K562 (cell line): ENCODE results near the gene NECAB2. TPM values are rescaled to one million over a fixed set of nuclear protein-coding genes. Genes with fewer than 3 reads are reported as not detected.
A peak's percentile ranks its signal among the peaks of the same experiment; 100 is the strongest.

ENCODE experiments used
- ATAC-seq: fragments of 200-7000 bp; cut with Tn5 transposase; 3 replicates; pipeline ENCODE4 v1.9.1; 2020; ENCODE audit warnings: moderate library complexity
- BruUV-seq: library from RNA; stranded (reverse); fragments of 400-500 nt; replicated peaks from 2 replicates; lab custom pipeline; 2021; lab: Mats Ljungman, UMichigan
- CTCF ChIA-PET: fragments of 300-600 bp; formaldehyde crosslinking; extraction: SDS; loops from one replicate; lab custom pipeline; 2021; ENCODE audit warnings: low intra/inter-chr PET ratio; lab: Yijun Ruan, JAX
- POLR2A ChIA-PET: fragments of 300-600, 350-650 bp; sonication (Branson Sonifier 250); formaldehyde crosslinking; extraction: SDS; loops from one replicate; lab custom pipeline; 2021; ENCODE audit warnings: antibody characterized with exemption, inconsistent platforms; lab: Yijun Ruan, JAX
- DNase-seq, 4 experiments: peaks; one replicate each; pipeline versions ENCODE4 v3.0.0 to v3.0.0-alpha.2; 2011 to 2018; ENCODE audit warnings: low spot score in 3 of 4, mixed read lengths in 3 of 4; ENCODE audit errors: extremely low read depth in 1 of 4
- FAIRE-seq: peaks from 2 replicates; lab custom pipeline; 2011; peaks lifted over from hg19 to GRCh38; lab: Jason Lieb, UNC
- H2AFZ ChIP-seq: 2 replicates; pipeline ENCODE4 v1.6.0; 2011; ENCODE audit warnings: low read depth, low read length, control low read depth, inconsistent platforms
- H3K27ac ChIP-seq: fragments of 200-600 bp; 3 replicates; pipeline ENCODE4 v1.8.0; 2011; ENCODE audit warnings: low read depth, mild to moderate bottlenecking, control low read depth, inconsistent platforms, low read length, moderate library complexity, mixed read lengths; ENCODE audit errors: extremely low read depth
- H3K27me3 ChIP-seq, 2 experiments: fragments of 300-600 bp in 1 of 2; 2 replicates in 1 of 2; 3 replicates in 1 of 2; pipeline versions ENCODE4 v1.6.0 to v1.8.0; 2011; ENCODE audit warnings: inconsistent platforms in 2 of 2, low read length in 2 of 2, mild to moderate bottlenecking in 1 of 2, mixed read lengths in 1 of 2, moderate library complexity in 1 of 2; ENCODE audit not compliant: control insufficient read depth in 2 of 2, insufficient read depth in 2 of 2
- H3K36me3 ChIP-seq: fragments of 300-600 bp; 3 replicates; pipeline ENCODE4 v1.8.0; 2011; ENCODE audit warnings: mild to moderate bottlenecking, low read length, inconsistent platforms; ENCODE audit not compliant: control insufficient read depth, insufficient read depth
- H3K4me1 ChIP-seq, 2 experiments: fragments of 200-600 bp in 1 of 2; replicated peaks in 1 of 2; 2 replicates in 1 of 2; 3 replicates in 1 of 2; pipeline versions ENCODE4 v1.5.1 to v1.8.0; 2011; ENCODE audit warnings: inconsistent platforms in 2 of 2, low read length in 2 of 2, mild to moderate bottlenecking in 1 of 2, mixed read lengths in 1 of 2, moderate library complexity in 1 of 2; ENCODE audit not compliant: control insufficient read depth in 2 of 2, insufficient read depth in 2 of 2
- H3K4me2 ChIP-seq: 2 replicates; pipeline ENCODE4 v1.6.1; 2011; ENCODE audit warnings: low read length, control low read depth, inconsistent platforms, mixed read lengths; ENCODE audit not compliant: insufficient read depth
- H3K4me3 ChIP-seq: fragments of 200-600 bp; sonication (generic), shearing (Covaris generic); 2 replicates; pipeline ENCODE4 v1.5.1; 2016; ENCODE audit warnings: control low read depth, inconsistent platforms
- H3K79me2 ChIP-seq: fragments of 200-600 bp; 3 replicates; pipeline ENCODE4 v1.8.0; 2011; ENCODE audit warnings: low read length, inconsistent platforms; ENCODE audit not compliant: control insufficient read depth, insufficient read depth
- H3K9ac ChIP-seq, 2 experiments: 2 replicates each; pipeline versions ENCODE4 v1.6.0 to v1.6.1; 2011; ENCODE audit warnings: low read depth in 2 of 2, low read length in 2 of 2, control low read depth in 1 of 2, inconsistent platforms in 1 of 2, mild to moderate bottlenecking in 1 of 2, mixed read lengths in 1 of 2; ENCODE audit not compliant: insufficient read depth in 1 of 2
- H3K9me1 ChIP-seq: one replicate; pipeline ENCODE4 v1.6.0; 2011; ENCODE audit warnings: inconsistent platforms, mild to moderate bottlenecking, low read length, moderate library complexity; ENCODE audit not compliant: control insufficient read depth, insufficient read depth
- H3K9me3 ChIP-seq: replicated peaks from 2 replicates; pipeline ENCODE4 v1.5.1; 2011; ENCODE audit warnings: low read depth, low read length, inconsistent platforms; ENCODE audit not compliant: control insufficient read depth, insufficient read depth
- H4K20me1 ChIP-seq: replicated peaks from 2 replicates; pipeline ENCODE4 v1.6.1; 2011; ENCODE audit warnings: low read length, inconsistent platforms, mixed read lengths; ENCODE audit not compliant: control insufficient read depth, insufficient read depth
- CBX3 ChIP-seq, 2 experiments: IDR thresholded peaks; 1 replicate in 1 of 2; 2 replicates in 1 of 2; pipeline ENCODE4 v1.6.1; 2012; ENCODE audit warnings: inconsistent platforms in 2 of 2, low read length in 2 of 2, borderline replicate concordance in 1 of 2, control low read depth in 1 of 2
- ETV1 ChIP-seq: fragments of 450-650 bp; conservative IDR thresholded peaks from 2 replicates; pipeline ENCODE4 v1.6.1; 2016; ENCODE audit warnings: missing genetic modification characterization, control low read depth, low read depth, missing compliant biosample characterization
- MXI1 ChIP-seq: IDR thresholded peaks from 2 replicates; pipeline ENCODE4 v1.6.1; 2011; ENCODE audit warnings: low read depth, mild to moderate bottlenecking, improper control_type of control experiment, low read length
- NFYB ChIP-seq: IDR thresholded peaks from 2 replicates; pipeline ENCODE4 v1.6.1; 2011; ENCODE audit warnings: mild to moderate bottlenecking, moderate library complexity; ENCODE audit not compliant: insufficient read length; ENCODE audit errors: extremely low read depth
- TRIM24 ChIP-seq, 2 experiments: fragments of 450-650 bp; IDR thresholded peaks; 2 replicates each; pipeline ENCODE4 v1.6.1; 2016
- TRIM28 ChIP-seq: fragments of 450-650 bp; IDR thresholded peaks from 2 replicates; pipeline ENCODE4 v1.6.1; 2017
- ZBTB34 ChIP-seq: fragments of 250-450 bp; sonication (Bioruptor Pico); IDR thresholded peaks from 2 replicates; pipeline ENCODE4 v1.8.0; 2021; ENCODE audit warnings: mild to moderate bottlenecking, moderate library complexity
- ZNF707 ChIP-seq: fragments of 250-450 bp; sonication (Bioruptor Pico); conservative IDR thresholded peaks from 2 replicates; pipeline ENCODE4 v1.8.0; 2022; ENCODE audit warnings: inconsistent platforms, mild to moderate bottlenecking, moderate library complexity
- WGBS: fragments of 100-300 bp; shearing (Covaris generic); methylation state at CpG from one replicate; pipeline ENCODE4 v1.1.6; 2016; ENCODE audit warnings: low coverage, mixed read lengths; ENCODE audit not compliant: insufficient coverage; ENCODE audit errors: missing lambda C conversion rate; 5-methylcytosine and 5-hydroxymethylcytosine counted together
- in situ Hi-C: fragments of 300-500 bp; cut with MboI; formaldehyde crosslinking; loops from 4 replicates; pipeline ENCODE4 v1.15.0; 2018; ENCODE audit warnings: inconsistent platforms, mixed read lengths
- intact Hi-C: fragments of 100-400 bp; cut with micrococcal nuclease; formaldehyde crosslinking; loops from 2 replicates; pipeline ENCODE4 v1.14.2; 2022
- polyA plus RNA-seq, 8 experiments: library from polyadenylated mRNA; depleted of rRNA in 4 of 8; stranded (reverse) in 5 of 8; unstranded in 3 of 8; fragments of >200 nt; fragmentation: Nextera tagmentation in 2 of 8; fragmentation: Illumina TruSeq in 1 of 8; extraction: Ambion mirVana in 2 of 8; extraction: Trizol in 1 of 8; gene quantifications; 2 replicates each; pipeline versions ENCODE4 v1.2.1 to v1.2.3, GENCODE V29; 2011 to 2014; ENCODE audit warnings: inconsistent platforms in 1 of 8, missing spikeins in 1 of 8
- total RNA-seq, 7 experiments: library from RNA; depleted of rRNA in 6 of 7; stranded (reverse); fragments of >200 nt in 6 of 7; fragmentation: Illumina TruSeq in 2 of 7; extraction: Trizol in 2 of 7; gene quantifications; 2 replicates each; pipeline versions ENCODE4 v1.2.1 to v1.2.3, GENCODE V29; 2011 to 2021; ENCODE audit warnings: low replicate concordance in 1 of 7

NECAB2 gene
- total and polyA plus RNA-seq, 9 of the 15 experiments (the other 6 are each of a cell fraction or from before 2014, with no cell fraction given) = 0.03 to 0.28 TPM; not detected in 7

- no peak for FAIRE-seq
- no peak for ATAC-seq
- POLR2A ChIA-PET = no interaction called here
- Histone ChIP-seq H3K4me3 (no peak overlapping the region), H3K27me3 (peaks cover 56 to 87% of the 10 kb centered on the region in 2 experiments), H3K36me3 (no peaks in the 10 kb centered on the region), H3K9me1 (peaks cover 3% of the 10 kb centered on the region), H2AFZ (no peak overlapping the region), H3K9me3 (peaks cover 11% of the 10 kb centered on the region), H3K27ac (no peak overlapping the region), H4K20me1 (0 out of 2 replicates have a peak, but pooled peaks cover 2% of the 10 kb centered on the region), H3K79me2 (no peaks in the 10 kb centered on the region), H3K4me2 (no peak overlapping the region), H3K9ac (no peak overlapping the region), H3K4me1 (no peaks in the 10 kb centered on the region)
- in situ Hi-C loops = no loop called here
- DNase-seq = no peak
- WGBS = 6% methylated on average over 5 of the region's 5 CpGs
- no TSS peak for BruUV-seq
- TF ChIP-seq TRIM28 (0 out of 2 replicates have a peak, but pooled peaks have one; percentile 59), TRIM24 (IDR thresholded peaks at IDR 0.05) (peak in 1 of 2 experiments; percentile 15; a peak in 1 of 4 replicates), ZNF707 (CRISPR knock-in tag) (peak; percentile 96), ZBTB34 (no peak), MXI1 (no peak), NFYB (no peak), CBX3 (IDR thresholded peaks at IDR 0.05; ENCODE audit: borderline replicate concordance in 1 of 2, low read length in 2 of 2) (0 out of 3 replicates have a peak, but pooled peaks of 1 of the 2 experiments have one; percentile 50), ETV1 (tag) (no peak)
- intact Hi-C loops = no loop called here
- CTCF ChIA-PET = no interaction called here
These were observed 53.4 kb downstream of the NECAB2 start for GRCh38 chr16:84021488-84021887.
